ENCODE measurements around the gene SIL1. TPM values are rescaled to one million over a fixed set of nuclear protein-coding genes. Genes with fewer than 3 reads are reported as not detected.

SIL1 gene
- total and polyA plus RNA-seq, 9 of the 15 experiments (the other 6 are each of a cell fraction or from before 2014, with no cell fraction given): 1.3 to 30.5 (median 18.1) TPM

- Histone ChIP-seq H3K4me1 (replicated peaks in 1 of 2; ENCODE audit: control insufficient read depth in 2 of 2, insufficient read depth in 2 of 2, low read length in 2 of 2) (peaks cover 0 to 3% of the 10 kb centered on the region in 2 experiments; a peak in 1 of 5 replicates), H3K9me3 (replicated peaks; ENCODE audit: control insufficient read depth, insufficient read depth, low read depth, low read length) (no peaks in the 10 kb centered on the region), H3K4me3 (no peak overlapping the region), H3K79me2 (ENCODE audit: control insufficient read depth, insufficient read depth, low read length) (no peaks in the 10 kb centered on the region), H4K20me1 (replicated peaks; ENCODE audit: control insufficient read depth, insufficient read depth, low read length) (0 out of 2 replicates have a peak, but pooled peaks cover 3% of the 10 kb centered on the region), H3K4me2 (ENCODE audit: insufficient read depth, low read length) (no peak overlapping the region), H3K9me1 (ENCODE audit: control insufficient read depth, insufficient read depth, low read length) (no peaks in the 10 kb centered on the region), H3K9ac (ENCODE audit: insufficient read depth in 1 of 2, low read depth in 2 of 2, low read length in 2 of 2) (no peak overlapping the region), H3K27me3 (ENCODE audit: control insufficient read depth in 2 of 2, insufficient read depth in 2 of 2, low read length in 2 of 2) (no peaks in the 10 kb centered on the region), H2AFZ (ENCODE audit: low read depth, low read length) (no peak overlapping the region), H3K36me3 (ENCODE audit: control insufficient read depth, insufficient read depth, low read length) (no peaks in the 10 kb centered on the region), H3K27ac (ENCODE audit: extremely low read depth, low read depth, low read length) (no peak overlapping the region)
- intact Hi-C loops (cut with micrococcal nuclease) (no loop called here), in situ Hi-C loops (cut with MboI) (no loop called here)
- no peak for DNase-seq (ENCODE audit: extremely low read depth in 1 of 4, low spot score in 3 of 4)
- ChIA-PET POLR2A (interaction anchor here (0.6 to 1.6 kb wide), 3 partner anchors 10 to 1674 kb away, joined by 3 to 7 read pairs (median 4); no protein-coding TSS in a partner anchor), CTCF (ENCODE audit: low intra/inter-chr PET ratio) (interaction anchor here (0.7 kb wide), 1 partner anchor 9 kb away, joined by 3 read pairs; no protein-coding TSS in a partner anchor)
- no peak for FAIRE-seq
- 46% methylated on average over 2 of the region's 2 CpGs for WGBS (ENCODE audit: insufficient coverage, low coverage, missing lambda C conversion rate)
- no peak for ATAC-seq
- TF ChIP-seq CAMTA2 (CRISPR knock-in tag; conservative IDR thresholded peaks at IDR 0.05) (no peak), PRDM10 (IDR thresholded peaks at IDR 0.05; ENCODE audit: partially characterized antibody) (peak; percentile 42), MAFG (tag; conservative IDR thresholded peaks at IDR 0.05) (0 out of 2 replicates have a peak, but pooled peaks have one; percentile 7), MCM7 (IDR thresholded peaks at IDR 0.05) (no peak)
- no TSS peak for BruUV-seq (replicated peaks)
These were observed 118.1 kb downstream of the SIL1 start for GRCh38 chr5:139079991-139080610.
